ENCODE data around the gene TAL2.

Gene TAL2

GRCh38 chr9:105710638-105711037 lies 48.4 kb downstream of the TAL2 start:
- H3K4me1 ChIP-seq (ENCODE audit: control insufficient read depth, insufficient read depth, low read length), result no peaks in the 10 kb centered on the region
- no peak overlapping the region for H3K9ac ChIP-seq (ENCODE audit: low read length)
- H3K27ac ChIP-seq (ENCODE audit: low read depth, low read length), result no peak overlapping the region
- no peak overlapping the region for H3K4me3 ChIP-seq (ENCODE audit: low read depth, low read length)
- H3K36me3 ChIP-seq (ENCODE audit: control insufficient read depth, insufficient read depth, low read length), result no peaks in the 10 kb centered on the region
- H3K9me3 ChIP-seq (ENCODE audit: control insufficient read depth, insufficient read depth, low read depth, low read length), result no peaks in the 10 kb centered on the region
- no peaks in the 10 kb centered on the region for H3K27me3 ChIP-seq (ENCODE audit: control insufficient read depth, insufficient read depth, low read length)

GRCh38 chr9:105711867-105712266 lies 49.6 kb downstream of the TAL2 start:
- no peak overlapping the region for H3K9ac ChIP-seq (ENCODE audit: low read length)
- no peak overlapping the region for H3K4me3 ChIP-seq (ENCODE audit: low read depth, low read length)
- no peaks in the 10 kb centered on the region for H3K27me3 ChIP-seq (ENCODE audit: control insufficient read depth, insufficient read depth, low read length)
- no peaks in the 10 kb centered on the region for H3K4me1 ChIP-seq (ENCODE audit: control insufficient read depth, insufficient read depth, low read length)
- H3K9me3 ChIP-seq (ENCODE audit: control insufficient read depth, insufficient read depth, low read depth, low read length), result no peaks in the 10 kb centered on the region
- no peak overlapping the region for H3K27ac ChIP-seq (ENCODE audit: low read depth, low read length)
- no peaks in the 10 kb centered on the region for H3K36me3 ChIP-seq (ENCODE audit: control insufficient read depth, insufficient read depth, low read length)

- Histone ChIP-seq H3K36me3 (ENCODE audit: control insufficient read depth, insufficient read depth, low read length) (no peaks in the 10 kb centered on the region), H3K9ac (ENCODE audit: low read length) (no peak overlapping the region), H3K4me1 (ENCODE audit: control insufficient read depth, insufficient read depth, low read length) (no peaks in the 10 kb centered on the region), H3K9me3 (ENCODE audit: control insufficient read depth, insufficient read depth, low read depth, low read length) (no peaks in the 10 kb centered on the region), H3K4me3 (ENCODE audit: low read depth, low read length) (no peak overlapping the region), H3K27ac (ENCODE audit: low read depth, low read length) (no peak overlapping the region), H3K27me3 (ENCODE audit: control insufficient read depth, insufficient read depth, low read length) (no peaks in the 10 kb centered on the region)
These were observed 50.0 kb downstream of the TAL2 start for GRCh38 chr9:105712297-105712696.
